Fibroblast of skin of abdomen (primary cell): ENCODE data around the gene CPED1.
"Not testable (repeated sequence)": the region's sequence is repeated elsewhere in the genome, so short reads cannot be mapped to it uniquely, and the experiment has no call there.

ENCODE experiments used
- DNase-seq: peaks from one replicate; pipeline ENCODE4 v3.0.0-alpha.2; 2013

Gene CPED1

GRCh38 chr7:121099572-121099971 lies 111.1 kb downstream of the CPED1 start:
- no peak for DNase-seq

- no peak for DNase-seq
Observed at GRCh38 chr7:121101083-121101482, 112.6 kb downstream of the CPED1 start.

- DNase-seq = no peak
Observed at GRCh38 chr7:121101621-121102020, 113.1 kb downstream of the CPED1 start.

- no peak for DNase-seq
Observed at GRCh38 chr7:121102619-121103018, 114.1 kb downstream of the CPED1 start.

GRCh38 chr7:121103086-121103485 lies 114.6 kb downstream of the CPED1 start:
- DNase-seq = no peak

- no peak for DNase-seq
Observed at GRCh38 chr7:121103579-121103978, 115.1 kb downstream of the CPED1 start.

- no peak for DNase-seq
Observed at GRCh38 chr7:121105262-121105661, 116.8 kb downstream of the CPED1 start.

GRCh38 chr7:121107923-121108498 lies 119.5 kb downstream of the CPED1 start:
- DNase-seq = peak; percentile 68

GRCh38 chr7:121109145-121109544 lies 120.6 kb downstream of the CPED1 start:
- DNase-seq = no peak

GRCh38 chr7:121113288-121113687 lies 124.8 kb downstream of the CPED1 start:
- DNase-seq = peak; percentile 55

- peak; percentile 61 for DNase-seq
Observed at GRCh38 chr7:121116396-121116795, 127.9 kb downstream of the CPED1 start.

- DNase-seq = no peak
Observed at GRCh38 chr7:121119047-121119446, 130.5 kb downstream of the CPED1 start.

GRCh38 chr7:121123032-121123431 lies 134.5 kb downstream of the CPED1 start:
- no peak for DNase-seq

- DNase-seq = not testable (repeated sequence)
Observed at GRCh38 chr7:121125454-121125853, 136.9 kb downstream of the CPED1 start.

- no peak for DNase-seq
Observed at GRCh38 chr7:121126201-121126600, 137.7 kb downstream of the CPED1 start.

- peak; percentile 33 for DNase-seq
Observed at GRCh38 chr7:121126801-121127534, 138.5 kb downstream of the CPED1 start.

GRCh38 chr7:121132940-121133339 lies 144.4 kb downstream of the CPED1 start:
- no peak for DNase-seq

GRCh38 chr7:121133444-121133843 lies 144.9 kb downstream of the CPED1 start:
- no peak for DNase-seq

GRCh38 chr7:121137580-121137979 lies 149.1 kb downstream of the CPED1 start:
- DNase-seq = no peak

- peak; percentile 61 for DNase-seq
Observed at GRCh38 chr7:121138262-121138933, 149.9 kb downstream of the CPED1 start.

- no peak for DNase-seq
Observed at GRCh38 chr7:121139427-121139826, 150.9 kb downstream of the CPED1 start.

GRCh38 chr7:121140790-121141189 lies 152.3 kb downstream of the CPED1 start:
- DNase-seq = no peak

- no peak for DNase-seq
Observed at GRCh38 chr7:121151774-121152221, 163.3 kb downstream of the CPED1 start.

- DNase-seq = no peak
Observed at GRCh38 chr7:121153411-121153810, 164.9 kb downstream of the CPED1 start.
